HG03280 (cell line): ENCODE measurements around the gene TEX47.

Experiments used
- ATAC-seq: cut with Tn5 transposase; IDR thresholded peaks from one replicate; pipeline ENCODE4 v1.9.1; 2021; ENCODE audit warnings: mild to moderate bottlenecking, moderate library complexity; ENCODE audit not compliant: unreplicated experiment

TEX47 gene

DNA sequence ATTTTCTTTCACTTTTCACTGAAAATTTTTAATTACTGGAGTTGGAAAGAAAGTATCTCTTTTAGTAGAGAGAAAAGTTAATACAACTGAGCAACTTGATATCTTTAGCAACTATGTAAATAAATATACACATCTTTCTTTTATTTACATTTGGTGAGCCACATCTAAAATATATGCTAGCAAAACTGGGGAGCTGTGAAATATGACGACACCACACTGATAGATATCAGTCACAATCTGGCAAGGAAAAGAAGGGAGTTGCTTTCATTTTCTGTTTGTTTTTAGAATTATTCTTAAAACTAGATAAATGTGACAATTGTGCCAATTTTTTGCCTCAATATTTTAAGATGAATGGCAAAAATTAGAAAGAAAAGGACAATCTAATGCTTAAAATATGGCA is 38.7 kb downstream of the TEX47 start:
- no peak for ATAC-seq

GRCh38 chr7:88746126-88746525 is 49.4 kb downstream of the TEX47 start:
- no peak for ATAC-seq
